Esophagus squamous epithelium (tissue), 4 donors: ENCODE measurements around the gene VAV3.

Source experiments
- CTCF ChIP-seq, 6 experiments: fragments of 450-650 bp in 4 of 6; fragments of 200-600 bp in 2 of 6; sonication (generic) in 2 of 6; IDR thresholded peaks; one replicate each; pipeline ENCODE4 v1.5.1; 2016 to 2019; ENCODE audit warnings: antibody characterized with exemption in 6 of 6, mild to moderate bottlenecking in 4 of 6, moderate library complexity in 4 of 6
- POLR2A ChIP-seq, 4 donors: fragments of 450-650 bp; IDR thresholded peaks; one replicate each; pipeline ENCODE4 v1.6.1; 2017; ENCODE audit warnings: antibody characterized with exemption in 4 of 4, mild to moderate bottlenecking in 4 of 4, moderate library complexity in 3 of 4

- TF ChIP-seq POLR2A (IDR thresholded peaks at IDR 0.05), result no peak
- TF ChIP-seq CTCF (IDR thresholded peaks at IDR 0.05), result no peak
Measured at GRCh38 chr1:107804134-107804533, 160.8 kb downstream of the VAV3 start.
